Testis (tissue), 2 donors: ENCODE data around the gene GSAP.

Source experiments
- CTCF ChIP-seq, 3 experiments: fragments of 450-650 bp in 2 of 3; fragments of 200-600 bp in 1 of 3; sonication (generic) in 1 of 3; IDR thresholded peaks; one replicate each; pipeline ENCODE4 v1.5.1; 2016 to 2019; ENCODE audit warnings: antibody characterized with exemption in 3 of 3, mild to moderate bottlenecking in 2 of 3, moderate library complexity in 1 of 3
- POLR2A ChIP-seq: fragments of 450-650 bp; IDR thresholded peaks from one replicate; pipeline ENCODE4 v1.6.1; 2017; ENCODE audit warnings: antibody characterized with exemption, mild to moderate bottlenecking, moderate library complexity

GRCh38 chr7:77353407-77353721, 62.8 kb downstream of the GSAP start:
- TF ChIP-seq CTCF (IDR thresholded peaks at IDR 0.05) (no peak), POLR2A (no peak)
